ENCODE results near the gene NCR2.

NCR2 gene

DNA sequence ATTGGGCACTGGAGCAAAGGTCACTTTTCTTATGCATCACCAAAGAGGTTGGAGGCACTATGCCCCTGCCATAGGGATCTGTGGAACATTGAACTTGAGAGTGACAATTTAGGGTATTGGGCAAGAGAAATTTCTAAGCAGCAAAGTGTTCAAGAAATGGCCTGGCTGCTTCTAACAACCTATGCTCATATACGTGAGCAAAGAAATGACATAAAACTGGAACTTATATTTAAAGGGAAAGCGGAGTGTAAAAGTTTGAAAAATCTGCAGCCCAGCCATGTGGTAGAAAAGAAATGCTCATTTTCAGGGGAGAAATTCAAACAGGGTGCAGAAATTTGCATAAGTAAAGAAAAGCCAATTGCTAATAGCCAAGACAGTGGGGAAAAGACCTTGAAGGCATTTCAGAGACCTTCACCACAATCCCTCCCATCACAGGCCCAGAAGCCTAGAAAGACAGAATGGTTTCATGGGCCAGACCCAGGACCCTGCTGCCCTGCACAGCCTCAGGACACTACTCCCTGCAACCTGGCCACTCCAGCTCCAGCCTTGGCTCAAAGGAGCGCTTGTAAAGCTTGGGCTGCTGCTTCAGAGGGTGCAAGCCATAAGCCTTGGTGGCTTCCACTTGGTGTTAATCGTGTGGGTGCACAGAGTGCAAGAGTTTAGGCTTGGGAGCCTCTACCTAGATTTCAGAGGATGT, 24.4 kb downstream of the NCR2 start:
- no peak for DNase-seq (ENCODE audit: low spot score)

DNA sequence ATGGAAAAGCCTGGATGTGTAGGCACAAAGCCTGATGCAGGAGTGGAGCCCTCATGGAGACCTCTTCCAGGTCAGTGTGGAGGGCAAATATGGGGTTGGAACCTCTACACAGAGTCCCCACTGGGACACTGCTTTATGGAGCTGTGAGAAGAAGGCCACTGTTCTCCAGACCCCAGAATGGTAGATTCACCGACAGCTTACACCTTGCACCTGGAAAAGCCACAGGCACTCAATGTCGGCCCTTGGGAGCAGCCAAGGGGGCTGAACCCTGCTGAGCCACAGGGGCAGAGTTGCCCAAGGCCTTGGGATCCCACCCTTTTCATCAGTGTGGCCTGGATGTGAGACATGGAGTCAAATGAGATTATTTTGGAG, 24.9 kb downstream of the NCR2 start:
- DNase-seq (ENCODE audit: low spot score): no peak

DNA sequence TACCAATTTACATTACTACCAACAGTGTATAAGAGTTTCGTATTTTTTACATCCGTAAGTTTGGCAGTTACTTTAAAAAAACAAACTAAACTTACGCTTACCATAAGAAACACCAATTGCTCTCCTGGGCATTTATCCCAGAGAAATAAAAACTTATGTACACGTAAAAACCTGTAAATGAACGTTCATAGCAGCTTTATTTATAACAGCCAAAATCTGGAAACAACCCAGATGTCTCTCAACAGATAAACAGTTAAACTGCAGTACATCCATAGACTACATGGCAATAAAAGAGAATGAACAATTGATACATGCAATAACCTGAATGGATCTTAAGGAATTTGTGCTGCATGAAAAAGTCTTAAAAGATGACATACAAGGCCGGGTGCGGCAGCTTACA, 30.7 kb downstream of the NCR2 start:
- DNase-seq (ENCODE audit: low spot score): no peak

DNA sequence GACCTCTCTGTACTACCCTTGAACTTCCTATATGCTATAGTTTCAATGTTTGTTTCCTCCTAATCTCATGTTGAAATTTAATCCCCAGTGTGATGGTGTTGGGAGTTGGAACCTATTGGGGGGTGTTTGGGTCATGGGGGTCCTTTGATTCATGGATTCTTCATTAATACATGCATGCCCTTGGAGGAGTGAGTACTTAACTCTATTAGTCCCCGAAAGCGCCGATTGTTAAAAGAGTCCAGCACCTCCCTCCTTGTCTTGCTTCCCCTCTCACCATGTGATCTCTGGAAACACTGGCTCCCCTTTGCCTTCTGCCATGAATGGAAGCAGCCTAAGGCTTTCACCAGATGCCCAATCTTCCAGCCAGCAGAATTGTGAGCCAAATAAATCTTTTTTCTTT, 31.7 kb downstream of the NCR2 start:
- DNase-seq (ENCODE audit: low spot score): no peak

DNA sequence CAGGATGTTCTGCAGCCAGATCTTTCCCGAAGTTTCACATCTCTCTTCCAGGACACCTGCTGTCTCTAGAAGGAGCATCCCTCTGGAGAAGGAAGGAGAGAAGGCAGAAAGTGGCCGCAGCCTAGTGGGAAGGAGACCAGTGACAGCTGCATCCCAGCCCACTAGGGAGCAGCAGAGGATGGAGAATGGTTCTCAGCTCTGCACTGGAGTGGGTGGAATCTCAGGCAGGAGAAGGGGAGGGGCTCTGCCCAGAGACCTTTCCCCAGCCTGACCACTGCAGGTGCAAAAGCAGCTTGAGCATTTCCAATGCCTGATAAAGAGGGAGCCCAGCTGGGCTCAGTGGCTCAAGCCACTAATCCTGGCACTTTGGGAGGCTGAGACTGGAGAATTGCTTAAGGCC, 32.3 kb downstream of the NCR2 start:
- DNase-seq (ENCODE audit: low spot score): peak; percentile 49

DNA sequence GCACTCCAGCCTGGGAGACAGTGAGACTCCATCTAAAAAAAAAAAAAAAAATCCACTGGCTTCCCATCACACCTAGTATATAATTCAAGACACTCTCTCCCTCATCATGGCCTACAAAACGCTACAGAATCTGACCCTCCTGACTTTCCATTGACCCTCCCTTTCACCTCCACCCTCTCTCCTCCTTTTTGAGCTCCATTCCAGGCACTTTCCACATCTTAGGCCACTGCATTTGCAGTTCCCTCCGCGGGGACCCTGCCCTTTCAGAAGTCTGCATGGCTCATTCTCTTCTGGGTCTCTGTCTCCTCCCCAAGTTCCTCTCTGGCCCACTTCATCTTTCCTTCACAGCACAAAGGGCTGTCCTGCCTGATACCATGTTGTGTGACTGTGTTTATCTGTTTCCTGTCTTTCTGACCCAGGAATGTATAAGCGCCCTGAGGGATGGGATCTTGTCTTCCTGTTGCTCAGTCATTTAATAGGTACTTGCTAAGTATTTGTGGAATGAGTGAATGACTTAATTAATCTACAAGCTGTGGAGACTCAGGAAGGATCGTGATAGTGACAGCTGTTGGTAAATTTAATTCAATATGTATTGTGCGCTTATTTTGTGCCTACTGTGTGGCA, 35.2 kb downstream of the NCR2 start:
- no peak for DNase-seq (ENCODE audit: low spot score)

DNA sequence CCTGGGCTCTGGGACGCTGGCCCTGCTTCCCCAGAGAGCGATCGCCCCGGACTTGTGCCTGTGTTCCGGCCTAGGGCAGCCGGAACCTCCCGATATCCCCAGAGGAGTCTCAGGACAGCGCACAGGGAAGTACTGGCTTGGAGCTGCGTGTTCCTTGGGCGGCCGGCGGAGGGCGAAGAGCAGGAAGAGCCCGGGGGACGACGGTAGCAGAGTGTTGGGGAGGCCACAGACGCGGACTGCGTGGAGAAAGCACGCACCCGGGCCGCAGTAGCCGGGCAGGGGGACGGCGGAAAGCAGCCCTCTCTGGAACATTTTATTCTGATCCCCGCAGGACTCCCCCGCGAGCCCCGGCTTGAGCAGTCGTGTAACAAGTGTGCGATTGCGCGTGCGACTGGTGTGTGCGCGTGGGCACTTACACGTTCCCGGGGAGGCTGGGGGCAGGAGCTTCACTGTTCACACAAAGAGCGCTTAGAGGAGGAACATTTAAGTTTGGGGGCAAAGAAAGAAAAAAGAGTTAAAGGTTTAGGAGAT, 36.1 kb downstream of the NCR2 start:
- no peak for DNase-seq (ENCODE audit: low spot score)

DNA sequence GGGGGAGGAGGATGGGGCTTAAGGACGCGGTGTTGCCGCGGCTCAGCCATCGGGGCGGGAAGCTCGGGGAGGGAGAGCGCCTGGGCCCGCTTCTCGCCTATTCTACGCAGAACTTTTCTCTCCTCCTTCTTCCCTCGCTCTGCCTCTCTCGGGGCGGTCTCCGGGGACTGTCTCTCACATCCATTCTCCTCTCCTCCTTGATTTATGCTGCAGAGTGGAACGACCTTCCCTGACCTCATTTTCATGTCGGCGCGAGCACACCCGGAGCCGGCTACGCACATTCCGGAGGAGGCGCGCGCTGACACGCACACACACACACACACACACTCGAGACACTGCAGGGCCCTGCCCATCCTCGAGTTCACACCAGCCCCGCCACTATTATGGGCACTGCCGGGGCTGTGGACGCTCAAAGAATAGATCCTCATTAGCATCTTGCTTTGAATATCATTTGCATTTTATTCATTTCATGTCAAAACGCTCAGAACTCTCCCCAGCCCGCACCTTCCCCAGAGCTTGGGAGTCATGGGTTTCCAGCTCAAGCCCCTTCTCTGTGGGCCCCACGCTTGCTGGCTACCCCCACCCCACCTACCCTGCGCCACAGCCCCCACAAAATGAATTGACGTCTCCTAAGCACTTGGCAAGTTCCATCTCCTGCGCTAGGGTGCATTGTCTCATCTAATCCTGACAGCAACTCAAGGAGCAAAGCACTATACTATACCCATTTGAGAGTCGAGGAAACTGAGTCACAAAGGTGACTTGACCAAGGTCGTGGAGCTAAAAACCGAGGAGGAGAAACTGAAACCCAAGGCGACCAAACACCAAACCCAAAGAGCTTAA, 36.8 kb downstream of the NCR2 start:
- peak; percentile 44 for DNase-seq (ENCODE audit: low spot score)

DNA sequence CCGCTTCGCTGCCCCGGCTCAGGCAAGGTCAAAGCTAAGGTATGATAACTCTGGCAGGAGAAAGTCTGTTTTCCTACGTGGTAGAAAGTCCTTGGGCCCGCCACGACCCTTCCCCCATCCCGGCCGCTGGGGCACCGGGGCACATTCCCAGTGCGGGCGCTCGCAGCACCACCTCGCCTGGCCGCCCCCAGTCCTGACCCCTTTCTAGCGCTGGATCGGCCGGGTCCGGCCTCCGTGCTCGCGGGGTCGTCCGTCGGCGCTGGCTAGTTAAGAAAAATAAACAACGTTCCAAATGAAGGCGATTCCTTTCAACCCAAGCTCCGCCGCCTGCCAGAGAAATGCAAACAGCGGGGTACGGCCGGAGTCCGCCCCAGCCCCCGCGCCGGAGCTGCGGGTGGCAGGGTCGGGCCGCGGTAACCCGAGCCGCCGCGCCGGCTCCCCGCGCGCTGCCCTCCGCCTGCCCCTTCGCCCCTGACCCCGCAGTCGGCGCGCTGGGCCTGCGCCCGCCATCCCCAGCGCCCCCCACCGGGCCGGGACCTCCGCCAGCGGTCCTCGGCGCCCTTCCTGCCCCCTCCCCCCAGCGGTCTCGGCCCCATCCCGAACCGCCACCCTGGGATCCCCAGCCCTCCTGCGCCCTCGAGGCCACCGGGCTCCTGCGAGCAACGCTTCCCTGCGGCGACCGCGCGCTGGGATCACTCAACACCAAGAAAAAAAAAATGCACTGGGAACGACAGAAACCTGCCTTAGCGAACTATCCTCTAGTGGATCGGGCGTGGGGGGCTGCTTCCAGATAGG, 37.6 kb downstream of the NCR2 start:
- DNase-seq (ENCODE audit: low spot score): no peak

DNA sequence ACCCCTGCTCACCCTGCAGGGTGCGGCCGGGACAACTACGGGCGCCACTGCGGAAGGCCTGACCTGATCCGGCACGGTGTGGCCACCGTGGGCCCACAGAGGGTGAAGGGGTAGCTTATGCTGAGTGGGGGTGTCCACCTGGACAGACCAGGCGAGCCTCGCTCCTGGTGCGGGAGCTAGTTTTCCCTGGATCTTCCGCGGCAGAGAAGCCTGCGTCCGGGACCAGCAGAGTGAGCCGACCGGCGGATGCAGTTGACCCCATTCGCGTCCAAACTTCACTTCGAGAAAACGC, 38.2 kb downstream of the NCR2 start:
- no peak for DNase-seq (ENCODE audit: low spot score)

DNA sequence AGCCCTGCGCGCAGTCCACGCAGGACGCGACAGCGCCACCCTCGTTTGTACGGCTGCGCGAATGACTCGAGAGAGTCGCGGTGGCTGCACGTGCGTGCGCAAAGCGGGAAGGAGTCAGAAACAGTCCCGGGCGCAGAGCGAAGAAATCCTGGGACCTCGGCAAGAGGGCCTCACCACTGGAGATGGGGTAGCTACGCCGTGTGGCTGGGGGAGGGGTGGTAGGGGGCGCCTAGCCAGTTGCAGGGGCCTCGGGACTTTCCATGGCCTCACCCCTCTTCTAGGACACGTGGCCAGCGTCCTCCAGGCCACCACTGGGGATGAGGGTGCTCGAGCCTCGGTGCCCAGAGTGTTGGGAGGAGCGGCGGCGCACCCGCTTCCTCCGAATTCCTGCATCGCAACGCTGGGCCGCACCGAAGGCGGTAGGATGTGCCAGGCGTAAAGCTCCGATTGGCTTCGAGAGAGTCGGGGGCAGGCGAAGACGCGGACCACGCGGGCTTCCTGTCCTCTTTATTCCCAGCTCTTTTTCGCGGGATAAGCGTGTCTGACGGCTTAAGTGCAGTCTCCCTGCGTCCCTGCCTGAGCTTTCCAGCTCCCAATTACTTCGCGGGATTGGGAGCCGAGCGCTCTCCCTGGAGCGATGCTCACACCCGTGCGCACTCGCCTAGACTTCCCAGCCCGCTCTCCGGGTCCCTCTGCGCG, 38.7 kb downstream of the NCR2 start:
- DNase-seq (ENCODE audit: low spot score): no peak

DNA sequence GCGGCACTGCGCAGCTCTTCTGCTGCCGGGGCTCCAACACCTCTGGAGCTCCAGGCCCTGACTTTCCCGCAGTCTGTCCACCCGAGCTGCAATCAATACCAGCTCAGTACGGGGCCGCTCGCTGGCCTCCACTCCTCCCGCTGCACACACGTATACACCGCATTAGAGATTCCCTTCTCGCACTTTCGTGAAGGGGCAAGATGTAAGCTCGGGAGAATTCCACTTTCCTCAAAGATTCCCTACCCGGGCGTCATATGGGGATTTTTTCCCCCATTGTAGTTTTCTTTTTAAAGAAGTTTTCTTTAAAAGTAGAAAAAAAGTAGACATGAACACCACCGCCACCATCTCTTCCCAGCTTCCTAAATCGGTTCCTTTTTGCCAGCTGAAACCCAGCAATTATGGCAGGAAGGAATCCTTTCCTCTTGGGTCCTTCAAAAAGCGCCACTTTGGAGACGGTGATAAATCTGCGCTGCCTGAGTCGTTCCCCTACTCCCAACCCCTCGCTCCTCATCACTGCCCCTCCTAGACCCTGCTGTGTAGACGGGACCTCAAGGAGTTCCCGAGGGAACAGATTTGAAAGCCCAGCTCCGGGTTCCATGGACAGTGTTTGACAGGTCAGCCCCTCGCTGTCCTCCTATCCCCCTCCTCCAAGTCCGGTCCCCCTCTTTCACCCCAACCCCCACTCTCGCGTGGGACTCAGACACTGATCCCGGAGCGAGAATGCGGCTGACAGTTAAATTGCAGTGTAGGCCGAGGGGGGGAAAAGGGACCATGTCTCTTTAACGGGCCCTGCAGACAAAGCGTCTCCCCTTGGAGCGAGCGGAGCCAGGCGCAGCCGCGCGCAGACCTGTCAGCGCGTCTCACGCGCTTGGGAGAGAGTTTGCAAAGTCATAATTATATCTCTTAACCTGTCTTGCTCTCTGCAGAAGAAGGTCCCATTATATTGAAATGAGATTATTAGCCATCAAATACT, 39.5 kb downstream of the NCR2 start:
- DNase-seq (ENCODE audit: low spot score): no peak

DNA sequence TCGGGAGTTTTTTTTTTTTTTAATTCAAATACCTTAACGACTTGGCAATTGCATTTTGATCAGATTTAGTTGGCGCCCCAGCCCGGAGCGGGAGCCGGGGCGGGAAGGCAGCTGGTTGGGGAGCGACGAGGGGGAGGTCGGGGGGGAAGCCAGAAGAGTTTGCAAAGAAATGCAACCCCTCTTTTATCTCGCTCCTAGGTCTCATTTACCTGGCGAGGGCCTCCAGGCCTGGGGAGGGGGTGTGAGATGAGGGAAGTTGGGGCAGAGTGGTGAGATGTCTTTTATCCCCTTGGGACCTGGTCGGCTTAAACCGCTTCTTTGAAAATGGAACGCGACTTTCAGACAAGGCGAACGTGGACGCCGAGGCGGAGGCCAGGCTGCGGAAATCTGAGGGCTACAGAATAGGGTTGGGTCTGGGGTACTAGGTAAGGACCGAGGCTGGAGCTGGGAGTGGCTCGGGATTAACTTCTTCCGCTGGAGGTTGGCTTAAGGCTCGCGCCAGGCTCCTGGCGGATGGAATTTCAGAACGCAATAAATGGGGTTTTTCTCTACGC, 40.3 kb downstream of the NCR2 start:
- DNase-seq (ENCODE audit: low spot score): no peak

DNA sequence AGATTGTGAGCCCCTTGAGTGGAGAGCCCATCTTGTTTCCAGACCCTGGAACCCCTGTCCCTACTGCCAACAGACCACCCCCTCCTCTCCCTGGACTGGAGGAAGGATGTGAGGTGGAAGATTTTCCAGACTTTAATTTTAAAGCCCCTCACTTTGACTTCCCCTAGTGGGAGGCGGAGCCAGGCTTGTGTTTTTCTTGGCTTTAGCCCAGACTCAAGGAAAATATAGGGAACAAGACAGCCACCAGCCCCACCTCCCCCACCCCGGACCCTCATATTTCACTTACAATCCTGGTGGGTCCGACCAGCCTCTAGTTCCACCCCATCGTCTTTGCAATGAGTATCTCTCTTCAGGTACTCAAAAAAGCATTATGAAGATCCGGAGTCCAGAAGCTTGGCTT, 40.8 kb downstream of the NCR2 start:
- DNase-seq (ENCODE audit: low spot score): no peak

DNA sequence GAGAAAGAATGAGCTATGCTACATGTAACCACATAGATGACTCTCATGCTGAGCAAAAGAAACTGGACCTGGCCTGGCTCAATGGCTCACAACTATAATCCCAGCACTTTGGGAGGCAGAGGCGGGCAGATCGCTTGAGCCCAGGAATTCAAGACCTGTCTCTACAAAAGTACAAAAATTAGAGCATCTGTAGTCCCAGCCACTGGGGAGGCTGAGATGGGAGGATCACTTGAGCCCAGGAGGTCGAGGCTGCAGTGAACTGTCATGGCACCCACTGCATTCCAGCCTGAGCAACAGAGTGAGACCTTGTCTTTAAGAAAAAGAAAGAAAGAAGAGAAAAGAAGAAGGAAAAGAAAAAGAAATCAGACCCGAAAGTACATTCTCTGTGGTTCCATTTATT, 41.7 kb downstream of the NCR2 start:
- DNase-seq (ENCODE audit: low spot score): no peak

DNA sequence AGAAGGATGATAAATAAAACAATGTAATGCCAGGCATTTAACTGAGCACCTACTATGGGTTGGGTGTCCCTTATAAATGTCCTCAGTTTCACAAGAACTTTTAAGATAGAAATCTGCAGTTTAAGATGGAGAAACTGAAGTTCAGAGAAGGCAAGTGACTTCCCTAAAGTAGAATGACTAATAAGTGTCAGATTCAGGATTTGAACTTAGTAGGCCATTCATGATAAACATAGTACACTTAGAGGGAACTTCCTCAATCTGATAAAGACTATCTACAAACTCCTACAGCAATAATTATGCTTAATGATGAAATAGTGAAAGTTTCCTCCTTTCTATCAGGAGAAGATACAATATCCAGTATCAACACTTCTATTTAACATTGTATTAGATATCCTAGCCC, 43.9 kb downstream of the NCR2 start:
- DNase-seq (ENCODE audit: low spot score): no peak

DNA sequence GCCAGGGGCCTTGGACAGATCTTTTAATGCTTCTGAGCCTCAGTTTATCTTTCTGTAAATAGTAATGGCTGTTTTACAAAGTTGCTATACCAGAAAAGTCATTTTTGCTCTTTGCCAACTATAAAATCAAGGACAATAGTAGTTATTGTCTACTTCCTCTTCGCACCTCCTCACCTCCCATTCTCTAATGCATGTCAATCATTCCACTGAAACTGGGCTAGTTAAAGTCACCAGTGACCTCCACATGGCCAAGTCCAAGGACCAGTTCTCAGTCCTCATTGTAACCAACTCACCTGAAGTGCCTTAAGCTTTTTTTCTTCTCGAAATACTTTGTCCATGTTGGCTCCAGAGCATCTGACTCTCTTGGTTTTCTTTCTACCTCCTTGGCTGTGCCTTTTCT, 51.2 kb downstream of the NCR2 start:
- DNase-seq (ENCODE audit: low spot score): no peak

DNA sequence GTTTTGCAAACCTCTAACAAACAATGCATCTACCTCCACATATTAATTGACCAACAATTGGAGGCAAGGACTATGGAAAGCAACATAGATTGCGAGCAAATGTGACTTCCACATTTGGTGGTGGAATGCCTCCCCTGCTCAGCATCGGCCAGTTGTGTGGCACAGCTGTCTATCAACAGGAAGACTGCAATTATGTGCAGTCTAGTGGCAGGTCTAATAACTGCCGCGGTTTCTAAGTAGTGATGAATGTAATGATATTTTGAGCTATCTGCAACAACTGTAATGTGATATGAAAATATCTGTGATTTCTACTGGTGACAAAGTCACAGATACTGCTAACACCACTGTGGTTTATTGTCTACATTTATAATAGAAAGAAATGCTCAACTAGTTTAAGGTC, 56.8 kb downstream of the NCR2 start:
- no peak for DNase-seq (ENCODE audit: low spot score)

DNA sequence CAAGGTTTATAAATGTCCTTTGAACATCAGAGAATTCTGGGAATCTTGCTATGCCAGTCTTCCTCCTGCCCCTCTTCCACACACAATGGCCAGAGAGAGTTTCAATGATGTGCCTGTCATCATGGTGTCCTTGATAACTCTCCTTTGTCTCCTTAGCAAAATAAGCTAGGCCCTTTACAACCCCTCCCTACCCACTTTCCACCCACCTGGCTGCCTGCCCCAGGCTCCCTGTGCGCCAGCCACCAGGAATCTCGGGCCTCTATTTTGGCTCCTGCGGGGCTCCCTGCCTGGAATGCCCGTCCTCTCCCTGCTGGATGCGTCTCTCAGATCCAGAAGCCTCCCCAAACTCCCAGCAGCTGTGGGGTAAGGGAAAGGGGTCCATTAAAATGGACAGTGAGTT, 60.9 kb downstream of the NCR2 start:
- DNase-seq (ENCODE audit: low spot score): no peak

DNA sequence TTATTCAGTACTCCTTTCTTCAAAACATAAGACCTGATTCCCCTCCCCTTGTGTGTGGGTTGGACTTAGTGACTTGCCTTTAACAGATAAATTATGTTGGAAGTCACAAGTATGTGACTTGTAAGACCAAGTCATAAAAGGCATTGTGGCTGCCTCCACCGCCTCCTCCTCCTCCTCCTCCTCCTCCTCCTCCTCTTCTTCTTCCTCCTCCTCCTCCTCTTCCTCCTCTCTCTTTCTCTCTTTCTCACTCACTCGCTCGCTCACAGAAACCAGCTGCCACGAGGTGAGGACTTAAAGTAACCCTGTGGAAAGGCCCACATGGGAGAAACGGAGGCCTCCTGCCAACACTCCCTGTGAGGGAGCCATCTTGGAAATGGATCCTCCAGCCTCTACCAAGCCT, 64.0 kb downstream of the NCR2 start:
- DNase-seq (ENCODE audit: low spot score): no peak

Measured in putamen (tissue), 1 donor.